G401.6 (cell line): ENCODE data around the gene SLC38A3.
"Not testable (repeated sequence)": the region's sequence is repeated elsewhere in the genome, so short reads cannot be mapped to it uniquely, and the experiment has no call there.

ENCODE experiments used
- FAIRE-seq: peaks from 2 replicates; lab custom pipeline; 2012; peaks lifted over from hg19 to GRCh38; lab: Jason Lieb, UNC

The SLC38A3 gene

GRCh38 chr3:50235716-50236483 lies 30.8 kb downstream of the SLC38A3 start, which contains the start of gene GNAI2:
Gene GNAI2, plus strand, starts transcription at chr3:50236204. Its CDS starts 132 bp downstream, at chr3:50236336.
- peak; percentile 100 for FAIRE-seq

GRCh38 chr3:50236484-50237132 lies 31.5 kb downstream of the SLC38A3 start:
- no peak for FAIRE-seq

GRCh38 chr3:50237133-50237651 lies 32.1 kb downstream of the SLC38A3 start:
- no peak for FAIRE-seq

- FAIRE-seq: no peak
These were observed 32.9 kb downstream of the SLC38A3 start for GRCh38 chr3:50237754-50238548.

GRCh38 chr3:50238549-50239026 lies 33.5 kb downstream of the SLC38A3 start:
- FAIRE-seq: no peak

GRCh38 chr3:50239649-50240048 lies 34.6 kb downstream of the SLC38A3 start:
- no peak for FAIRE-seq

GRCh38 chr3:50241163-50241562 lies 36.1 kb downstream of the SLC38A3 start:
- FAIRE-seq: no peak

- no peak for FAIRE-seq
These were observed 36.8 kb downstream of the SLC38A3 start for GRCh38 chr3:50241713-50242380.

- no peak for FAIRE-seq
These were observed 37.3 kb downstream of the SLC38A3 start for GRCh38 chr3:50242381-50242770.

GRCh38 chr3:50242851-50243542 lies 37.9 kb downstream of the SLC38A3 start:
- no peak for FAIRE-seq

- no peak for FAIRE-seq
These were observed 38.4 kb downstream of the SLC38A3 start for GRCh38 chr3:50243543-50243895.

- FAIRE-seq: not testable (repeated sequence)
These were observed 39.7 kb downstream of the SLC38A3 start for GRCh38 chr3:50244813-50245212.

GRCh38 chr3:50245251-50245745 lies 40.2 kb downstream of the SLC38A3 start:
- no peak for FAIRE-seq

GRCh38 chr3:50245831-50246516 lies 40.9 kb downstream of the SLC38A3 start:
- FAIRE-seq: no peak

- FAIRE-seq: no peak
These were observed 41.5 kb downstream of the SLC38A3 start for GRCh38 chr3:50246517-50246954.

GRCh38 chr3:50248387-50248786 lies 43.3 kb downstream of the SLC38A3 start:
- no peak for FAIRE-seq

GRCh38 chr3:50249457-50249856 lies 44.4 kb downstream of the SLC38A3 start:
- no peak for FAIRE-seq

- no peak for FAIRE-seq
These were observed 45.4 kb downstream of the SLC38A3 start for GRCh38 chr3:50250514-50250913.

GRCh38 chr3:50251220-50251619 lies 46.1 kb downstream of the SLC38A3 start:
- FAIRE-seq: no peak

- FAIRE-seq: no peak
These were observed 49.6 kb downstream of the SLC38A3 start for GRCh38 chr3:50254577-50255250.
